ENCODE data around the gene SLC25A27. TPM values are rescaled to one million over a fixed set of nuclear protein-coding genes. Genes with fewer than 3 reads are reported as not detected.

SLC25A27 gene
- total and polyA plus RNA-seq, 3 donors from 2014 or later = 26.3 to 81.8 (median 72.8) TPM

GRCh38 chr6:46648869-46649492, 3.8 kb upstream of the SLC25A27 start:
- Histone ChIP-seq H3K4me1 (no peaks in the 10 kb centered on the region), H3K4me3 (no peak overlapping the region), H3K36me3 (ENCODE audit: low read depth, missing control alignments) (no peaks in the 10 kb centered on the region), H3K9me3 (no peaks in the 10 kb centered on the region), H3K27me3 (no peaks in the 10 kb centered on the region), H3K27ac (no peak overlapping the region)
- WGBS, 2 donors = 62 to 74% methylated on average over 5 of the region's 5 CpGs
- DNase-seq = no peak
- no peak for TF ChIP-seq CTCF (IDR thresholded peaks at IDR 0.05)
- TF ChIP-seq POLR2A (IDR thresholded peaks at IDR 0.05) = no peak
- intact Hi-C loops (cut with DNase I; ENCODE audit: low total_unique reads) = no loop called here

- TF ChIP-seq CTCF (IDR thresholded peaks at IDR 0.05) (no peak), POLR2A (IDR thresholded peaks at IDR 0.05) (no peak)
Observed at GRCh38 chr6:46651006-46651405, 1.8 kb upstream of the SLC25A27 start.

GRCh38 chr6:46651816-46652215, 959 bp upstream of the SLC25A27 start:
- peak overlapping the region; percentile 70 to 86 for H3K4me3 ChIP-seq
- no peaks in the 10 kb centered on the region for H3K27me3 ChIP-seq
- 15 to 30% methylated on average over 8 of the region's 8 CpGs for WGBS, 2 donors
- no peaks in the 10 kb centered on the region for H3K9me3 ChIP-seq
- H3K4me1 ChIP-seq = no peaks in the 10 kb centered on the region
- H3K27ac ChIP-seq = peak overlapping the region; percentile 89 to 91
- no peak for DNase-seq
- intact Hi-C loops (cut with DNase I; ENCODE audit: low total_unique reads) = no loop called here
- TF ChIP-seq POLR2A (IDR thresholded peaks at IDR 0.05) (no peak), CTCF (IDR thresholded peaks at IDR 0.05) (no peak)
- H3K36me3 ChIP-seq (ENCODE audit: low read depth, missing control alignments) = no peaks in the 10 kb centered on the region

More at GRCh38 chr6:46651006-46651405, 1.8 kb upstream of the SLC25A27 start:
- Histone ChIP-seq H3K4me1 (no peaks in the 10 kb centered on the region), H3K27me3 (no peaks in the 10 kb centered on the region), H3K27ac (peak overlapping the region in 1 of 2 donors; percentile 21), H3K4me3 (peak overlapping the region in 1 of 2 donors; percentile 86), H3K36me3 (ENCODE audit: low read depth, missing control alignments) (no peaks in the 10 kb centered on the region), H3K9me3 (no peaks in the 10 kb centered on the region)
- no peak for DNase-seq
- WGBS, 2 donors = 50 to 86% methylated on average over 1 of the region's 1 CpG
- intact Hi-C loops (cut with DNase I; ENCODE audit: low total_unique reads) = no loop called here

- peak overlapping the region; percentile 89 to 91 for H3K27ac ChIP-seq
- no peak for DNase-seq
- H3K4me3 ChIP-seq = peak overlapping the region; percentile 70 to 86
- TF ChIP-seq CTCF (IDR thresholded peaks at IDR 0.05) = no peak
- no peak for TF ChIP-seq POLR2A (IDR thresholded peaks at IDR 0.05)
- WGBS, 2 donors = 2 to 5% methylated on average over 6 of the region's 6 CpGs
- H3K27me3 ChIP-seq = no peaks in the 10 kb centered on the region
- H3K4me1 ChIP-seq = no peaks in the 10 kb centered on the region
- no peaks in the 10 kb centered on the region for H3K36me3 ChIP-seq (ENCODE audit: low read depth, missing control alignments)
- intact Hi-C loops (cut with DNase I; ENCODE audit: low total_unique reads) = no loop called here
- H3K9me3 ChIP-seq = no peaks in the 10 kb centered on the region
Observed at GRCh38 chr6:46652232-46652602, 558 bp upstream of the SLC25A27 start.
